Measurements from ENCODE around the gene KDM4B.

The KDM4B gene

GRCh38 chr19:5074830-5075394 lies 106.0 kb downstream of the KDM4B start:
- DNase-seq, result no peak

- no peak for DNase-seq
Measured at GRCh38 chr19:5075597-5075996, 106.7 kb downstream of the KDM4B start.

- no peak for DNase-seq
Measured at GRCh38 chr19:5076440-5077208, 107.7 kb downstream of the KDM4B start.

- DNase-seq, result no peak
Measured at GRCh38 chr19:5077209-5077515, 108.2 kb downstream of the KDM4B start.

- no peak for DNase-seq
Measured at GRCh38 chr19:5078182-5078581, 109.3 kb downstream of the KDM4B start.

- DNase-seq, result no peak
Measured at GRCh38 chr19:5078666-5079065, 109.8 kb downstream of the KDM4B start.

GRCh38 chr19:5079071-5079774 lies 110.3 kb downstream of the KDM4B start:
- no peak for DNase-seq

GRCh38 chr19:5080030-5080654 lies 111.2 kb downstream of the KDM4B start:
- DNase-seq, result no peak

- no peak for DNase-seq
Measured at GRCh38 chr19:5080809-5081208, 111.9 kb downstream of the KDM4B start.

GRCh38 chr19:5081443-5082161 lies 112.7 kb downstream of the KDM4B start:
- DNase-seq, result no peak

- DNase-seq, result no peak
Measured at GRCh38 chr19:5083547-5083965, 114.6 kb downstream of the KDM4B start.

GRCh38 chr19:5085566-5085965 lies 116.7 kb downstream of the KDM4B start:
- DNase-seq, result no peak

GRCh38 chr19:5086230-5086629 lies 117.3 kb downstream of the KDM4B start:
- DNase-seq, result no peak

GRCh38 chr19:5086725-5087439 lies 118.0 kb downstream of the KDM4B start:
- DNase-seq, result no peak

GRCh38 chr19:5089283-5089682 lies 120.4 kb downstream of the KDM4B start:
- no peak for DNase-seq

GRCh38 chr19:5090465-5091017 lies 121.6 kb downstream of the KDM4B start:
- no peak for DNase-seq

GRCh38 chr19:5091018-5091683 lies 122.2 kb downstream of the KDM4B start:
- DNase-seq, result no peak

GRCh38 chr19:5091684-5092480 lies 123.0 kb downstream of the KDM4B start:
- no peak for DNase-seq

- DNase-seq, result no peak
Measured at GRCh38 chr19:5092481-5092843, 123.5 kb downstream of the KDM4B start.

GRCh38 chr19:5093297-5093928 lies 124.5 kb downstream of the KDM4B start:
- DNase-seq, result no peak

Measured in activated effector memory CD4-positive, alpha-beta T cell treated with Interleukin-2 at 50 U/mL for 16 hours (primary cell).